ENCODE measurements around the gene GRIP2. TPM values are rescaled to one million over a fixed set of nuclear protein-coding genes. Genes with fewer than 3 reads are reported as not detected.
A peak's percentile ranks its signal among the peaks of the same experiment; 100 is the strongest.

GRIP2 gene
- total RNA-seq, 6 experiments from 2014 or later, result 0.04 to 0.44 (median 0.33) TPM; not detected in 1

DNA sequence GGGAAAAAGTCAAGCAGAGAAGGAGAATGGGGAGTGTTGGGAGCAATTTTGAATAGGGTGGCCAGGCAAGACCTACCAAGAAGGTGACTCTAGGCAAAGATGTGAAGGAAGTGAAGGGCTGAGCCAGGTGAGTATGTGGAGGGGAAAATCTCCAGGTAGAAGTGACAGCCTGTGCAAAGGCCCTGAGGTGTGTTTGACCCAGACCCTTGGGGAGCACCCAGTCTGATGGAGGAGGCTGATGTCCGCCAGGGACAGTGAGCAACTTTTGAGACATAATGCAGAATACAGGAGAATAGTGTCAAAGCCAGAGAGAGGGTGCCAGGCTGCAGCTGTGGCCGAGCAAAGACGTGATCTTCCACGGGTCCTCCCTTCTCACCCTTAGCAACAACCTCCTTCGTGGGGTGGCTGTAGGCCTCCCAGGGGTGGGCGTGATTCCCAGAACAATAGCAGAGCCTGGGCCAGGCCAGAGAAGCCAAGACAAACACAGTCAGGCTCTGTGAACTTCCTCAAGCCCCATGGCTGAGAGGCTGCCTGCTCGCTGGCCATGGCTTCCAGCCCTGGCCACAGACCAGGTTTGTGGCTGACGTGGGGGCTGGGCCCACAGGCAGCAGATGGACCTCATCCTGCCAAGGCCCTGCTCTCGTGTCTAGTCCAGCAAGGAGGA is 79.7 kb downstream of the GRIP2 start:
- peaks cover 0 to 2% (median 0%) of the 10 kb centered on the region in 4 donors for H3K4me1 ChIP-seq
- H3K36me3 ChIP-seq, result no peaks in the 10 kb centered on the region
- no peaks in the 10 kb centered on the region for H3K9me3 ChIP-seq
- H3K27ac ChIP-seq, result no peak overlapping the region
- TF ChIP-seq, protein P1, sequence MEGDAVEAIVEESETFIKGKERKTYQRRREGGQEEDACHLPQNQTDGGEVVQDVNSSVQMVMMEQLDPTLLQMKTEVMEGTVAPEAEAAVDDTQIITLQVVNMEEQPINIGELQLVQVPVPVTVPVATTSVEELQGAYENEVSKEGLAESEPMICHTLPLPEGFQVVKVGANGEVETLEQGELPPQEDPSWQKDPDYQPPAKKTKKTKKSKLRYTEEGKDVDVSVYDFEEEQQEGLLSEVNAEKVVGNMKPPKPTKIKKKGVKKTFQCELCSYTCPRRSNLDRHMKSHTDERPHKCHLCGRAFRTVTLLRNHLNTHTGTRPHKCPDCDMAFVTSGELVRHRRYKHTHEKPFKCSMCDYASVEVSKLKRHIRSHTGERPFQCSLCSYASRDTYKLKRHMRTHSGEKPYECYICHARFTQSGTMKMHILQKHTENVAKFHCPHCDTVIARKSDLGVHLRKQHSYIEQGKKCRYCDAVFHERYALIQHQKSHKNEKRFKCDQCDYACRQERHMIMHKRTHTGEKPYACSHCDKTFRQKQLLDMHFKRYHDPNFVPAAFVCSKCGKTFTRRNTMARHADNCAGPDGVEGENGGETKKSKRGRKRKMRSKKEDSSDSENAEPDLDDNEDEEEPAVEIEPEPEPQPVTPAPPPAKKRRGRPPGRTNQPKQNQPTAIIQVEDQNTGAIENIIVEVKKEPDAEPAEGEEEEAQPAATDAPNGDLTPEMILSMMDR (IDR thresholded peaks at IDR 0.05), result no peak
- no peak for TF ChIP-seq POLR2A (IDR thresholded peaks at IDR 0.05)
- DNase-seq (peak in 1 of 3 donors; percentile 50), ATAC-seq (peak; percentile 26 to 69 (median 52))
- no peak overlapping the region for H3K4me3 ChIP-seq
- intact Hi-C loops (cut with DNase I), result loop anchor here (5.0 to 10.0 kb wide), 3 partner anchors 198 to 566 kb away; no protein-coding TSS in a partner anchor
- H3K27me3 ChIP-seq, result no peaks in the 10 kb centered on the region
- 20% methylated on average over 1 of the region's 9 CpGs for WGBS (ENCODE audit: insufficient coverage, low coverage, low lambda C conversion rate, missing lambda C conversion rate)

DNA sequence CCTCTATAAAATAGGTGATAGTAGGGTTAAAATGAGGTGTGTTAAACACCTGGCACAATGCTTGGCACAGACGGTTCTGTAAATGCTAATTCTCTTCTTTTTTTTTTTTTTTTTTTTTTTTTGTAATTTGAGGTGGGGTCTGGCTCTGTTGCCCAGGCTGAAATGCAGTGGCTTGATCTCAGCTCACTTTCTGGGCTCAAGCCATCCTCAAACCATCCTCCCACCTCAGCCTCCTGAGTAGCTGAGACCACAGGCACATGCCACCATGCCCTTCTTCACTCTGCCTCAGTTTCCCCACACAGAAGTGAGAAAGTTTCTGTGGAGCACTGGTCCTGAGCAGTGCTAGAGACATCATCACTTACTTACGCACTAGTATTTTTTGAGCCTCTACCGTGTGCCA is 80.4 kb downstream of the GRIP2 start:
- Histone ChIP-seq H3K4me1 (peaks cover 0 to 2% (median 0%) of the 10 kb centered on the region in 4 donors), H3K36me3 (no peaks in the 10 kb centered on the region), H3K4me3 (no peak overlapping the region), H3K27ac (no peak overlapping the region), H3K27me3 (no peaks in the 10 kb centered on the region), H3K9me3 (no peaks in the 10 kb centered on the region)
- 64% methylated on average over 3 of the region's 3 CpGs for WGBS (ENCODE audit: insufficient coverage, low coverage, low lambda C conversion rate, missing lambda C conversion rate)
- TF ChIP-seq, protein P1 (IDR thresholded peaks at IDR 0.05), result no peak
- no peak for TF ChIP-seq POLR2A (IDR thresholded peaks at IDR 0.05)
- intact Hi-C loops (cut with DNase I), result loop anchor here (5.0 to 10.0 kb wide), 3 partner anchors 197 to 565 kb away; no protein-coding TSS in a partner anchor
- DNase-seq (no peak), ATAC-seq (no peak)

DNA sequence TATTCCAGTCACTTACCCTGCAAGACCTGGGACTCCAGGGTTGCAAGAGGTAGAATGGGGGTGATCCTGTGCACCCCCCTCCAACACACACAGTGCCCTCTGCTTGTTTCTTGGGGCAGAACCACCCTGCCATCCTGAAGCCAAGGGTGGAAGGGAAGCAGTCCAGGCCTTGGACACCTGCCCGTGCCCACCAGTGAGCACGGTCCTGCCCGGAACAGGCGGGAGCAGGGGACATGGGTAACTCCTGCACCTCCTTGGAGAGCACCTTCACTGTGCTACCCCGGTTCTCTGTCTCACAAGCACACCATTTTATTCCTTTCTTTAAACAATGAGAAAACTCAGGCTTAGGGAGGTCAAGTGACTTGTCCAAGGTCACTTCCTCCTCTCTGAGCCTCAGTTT is 80.8 kb downstream of the GRIP2 start:
- Histone ChIP-seq H3K9me3 (no peaks in the 10 kb centered on the region), H3K36me3 (no peaks in the 10 kb centered on the region), H3K4me3 (no peak overlapping the region), H3K4me1 (peaks cover 0 to 2% (median 0%) of the 10 kb centered on the region in 4 donors), H3K27ac (no peak overlapping the region), H3K27me3 (no peaks in the 10 kb centered on the region)
- WGBS (ENCODE audit: insufficient coverage, low coverage, low lambda C conversion rate, missing lambda C conversion rate), result 67% methylated on average over 1 of the region's 5 CpGs
- TF ChIP-seq, protein P1 (IDR thresholded peaks at IDR 0.05), result no peak
- TF ChIP-seq POLR2A (IDR thresholded peaks at IDR 0.05), result no peak
- DNase-seq, result no peak
- intact Hi-C loops (cut with DNase I), result no loop called here
- ATAC-seq, result no peak

DNA sequence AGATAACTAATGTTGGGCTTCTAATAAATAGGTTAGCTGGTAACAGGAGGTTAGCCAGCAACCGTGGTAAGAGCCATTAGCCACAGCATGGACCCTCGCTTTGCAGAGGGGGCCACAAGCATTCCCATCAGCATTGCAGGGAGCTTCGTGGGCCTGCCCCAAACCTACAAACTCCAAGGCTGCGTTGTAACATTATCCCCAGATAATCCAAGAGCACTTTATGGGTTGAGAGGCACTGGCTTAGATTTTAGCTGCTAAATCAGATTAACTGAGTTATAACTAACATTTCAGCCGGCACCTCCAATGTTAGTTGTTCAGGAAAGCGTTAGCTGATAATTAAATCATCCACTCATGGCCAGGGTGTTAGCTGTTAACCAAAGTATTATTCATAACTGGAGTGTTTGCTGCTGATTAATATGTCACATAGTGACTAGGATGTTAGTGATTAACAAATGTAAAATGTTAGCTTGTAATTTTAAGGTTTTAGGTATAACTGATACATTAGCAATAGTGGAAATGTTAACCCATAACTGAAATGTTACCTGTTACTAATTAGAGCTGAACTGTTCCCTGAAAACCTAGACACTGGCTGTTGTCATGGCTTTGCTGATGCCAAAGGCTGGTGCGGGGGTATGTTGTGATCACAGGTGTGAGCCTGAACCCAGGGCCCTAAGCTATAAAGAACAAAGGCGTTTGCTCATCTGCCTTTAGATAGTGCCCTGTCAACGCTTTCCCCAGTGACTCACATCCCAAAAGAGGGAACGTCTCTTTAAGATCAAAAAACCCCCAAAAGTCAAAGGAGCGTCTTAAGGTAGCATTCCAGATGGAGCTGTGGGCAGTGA is 81.5 kb downstream of the GRIP2 start:
- Histone ChIP-seq H3K27ac (no peak overlapping the region), H3K4me3 (no peak overlapping the region), H3K27me3 (no peaks in the 10 kb centered on the region), H3K36me3 (no peaks in the 10 kb centered on the region), H3K4me1 (peaks cover 0 to 2% (median 0%) of the 10 kb centered on the region in 4 donors), H3K9me3 (no peaks in the 10 kb centered on the region)
- no peak for DNase-seq
- intact Hi-C loops (cut with DNase I), result no loop called here
- ATAC-seq, result no peak
- no peak for TF ChIP-seq POLR2A (IDR thresholded peaks at IDR 0.05)
- TF ChIP-seq, protein P1 (IDR thresholded peaks at IDR 0.05), result no peak
- 69% methylated on average over 5 of the region's 11 CpGs for WGBS (ENCODE audit: insufficient coverage, low coverage, low lambda C conversion rate, missing lambda C conversion rate)
